ENCODE data around the gene TF. TPM values are rescaled to one million over a fixed set of nuclear protein-coding genes. Genes with fewer than 3 reads are reported as not detected.

TF gene
- total and polyA plus RNA-seq, 2 of the 8 experiments (the other 6 are each of a cell fraction or from before 2014, with no cell fraction given): 0.02 to 0.26 TPM

DNA sequence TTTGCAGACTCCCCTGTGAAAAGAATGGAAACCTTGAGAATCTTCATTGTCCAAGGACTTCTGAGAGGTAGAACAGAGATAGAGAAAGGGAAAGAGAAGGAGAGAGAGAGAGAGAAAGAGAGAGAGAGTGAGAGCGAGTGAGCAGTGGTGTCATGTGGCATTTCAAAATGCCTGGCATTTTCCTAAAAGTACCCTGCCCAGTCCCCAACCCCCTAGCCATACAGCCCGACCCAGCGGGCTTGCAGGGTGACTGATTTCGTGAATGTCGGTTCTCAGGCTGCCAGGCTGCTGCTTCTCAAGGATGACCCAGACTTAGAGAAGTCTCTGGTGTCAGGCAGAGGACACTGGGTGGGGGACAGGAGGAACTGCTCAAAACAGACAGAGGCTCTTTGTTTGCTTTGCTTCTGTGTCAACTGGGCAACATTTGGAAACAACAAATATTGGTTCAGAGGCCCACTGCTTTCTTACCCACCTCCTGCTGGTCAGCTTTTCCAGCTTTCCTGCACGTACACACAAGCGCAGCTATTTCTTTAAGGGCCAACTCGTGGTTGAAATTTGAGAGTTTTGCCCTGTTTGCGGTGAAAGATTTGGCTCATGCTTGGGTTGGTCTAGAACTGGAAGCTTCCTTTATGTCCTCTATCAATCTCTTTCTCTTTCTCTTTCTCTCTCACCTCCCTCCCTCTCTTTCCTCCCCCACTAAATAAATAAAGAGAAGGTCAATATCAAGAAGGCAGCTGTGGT is 3.7 kb upstream of the TF start:
- Histone ChIP-seq H3K4me3 (ENCODE audit: extremely low read depth in 1 of 4, insufficient read depth in 2 of 4, low read depth in 3 of 4, low read length in 4 of 4) (no peak overlapping the region), H4K20me1 (replicated peaks in 1 of 2; ENCODE audit: control insufficient read depth in 1 of 2, insufficient read depth in 2 of 2, low read length in 2 of 2) (no peaks in the 10 kb centered on the region), H4K91ac (replicated peaks; ENCODE audit: insufficient read length, low read length) (no peak overlapping the region), H2AFZ (ENCODE audit: low read length) (peak overlapping the region; percentile 88), H2AK5ac (ENCODE audit: low read depth, low read length) (no peak overlapping the region), H3K4ac (replicated peaks; ENCODE audit: insufficient read length, low read depth, low read length) (no peak overlapping the region), H3K36me3 (ENCODE audit: control insufficient read depth in 2 of 4, insufficient read depth in 4 of 4, low read length in 3 of 4) (no peaks in the 10 kb centered on the region), H3K18ac (ENCODE audit: extremely low read depth, low read length) (no peak overlapping the region), H3K9ac (replicated peaks in 1 of 4; ENCODE audit: extremely low read depth in 1 of 4, low read depth in 3 of 4, low read length in 3 of 4) (no peak overlapping the region), H2BK15ac (ENCODE audit: low read length) (no peak overlapping the region), H3K4me2 (ENCODE audit: insufficient read depth in 1 of 2, low read depth in 2 of 2, low read length in 2 of 2) (no peak overlapping the region), H3K27ac (ENCODE audit: low read depth, low read length) (no peak overlapping the region), H3K23ac (ENCODE audit: insufficient read length) (no peak overlapping the region), H2BK12ac (ENCODE audit: low read depth, low read length) (no peak overlapping the region), H2BK5ac (ENCODE audit: low read depth, low read length) (no peak overlapping the region), H3K56ac (replicated peaks; ENCODE audit: insufficient read length, low read depth, low read length) (no peak overlapping the region), H3K79me2 (ENCODE audit: control insufficient read depth in 1 of 2, insufficient read depth in 2 of 2, low read length in 2 of 2) (no peaks in the 10 kb centered on the region), H4K5ac (ENCODE audit: insufficient read length, low read depth, low read length) (no peak overlapping the region), H3K9me3 (ENCODE audit: insufficient read depth in 2 of 2, low read depth in 1 of 2, low read length in 1 of 2) (no peaks in the 10 kb centered on the region), H2BK120ac (replicated peaks; ENCODE audit: low read depth, low read length) (no peak overlapping the region), H3K14ac (ENCODE audit: insufficient read length) (no peak overlapping the region), H3K27me3 (replicated peaks in 1 of 4; ENCODE audit: control insufficient read depth in 3 of 4, extremely low read depth in 1 of 4, insufficient read depth in 3 of 4, low read length in 3 of 4) (no peaks in the 10 kb centered on the region), H4K8ac (ENCODE audit: extremely low read depth, insufficient read depth, low read length) (no peak overlapping the region; the same call in 1 of the 2 replicates), H2BK20ac (ENCODE audit: low read length) (no peak overlapping the region), H3K79me1 (ENCODE audit: low read depth, low read length) (no peaks in the 10 kb centered on the region), H3K23me2 (ENCODE audit: low read depth, low read length) (no peaks in the 10 kb centered on the region), H3K4me1 (replicated peaks in 1 of 4; ENCODE audit: control insufficient read depth in 3 of 4, insufficient read depth in 4 of 4, low read length in 3 of 4) (no peaks in the 10 kb centered on the region; a peak in 1 of 7 replicates)
- DNase-seq (ENCODE audit: low read depth in 1 of 2, low spot score in 2 of 2): no peak
- 80% methylated on average over 9 of the region's 9 CpGs; no CpG with 5 or more reads in 1 of the 2 experiments for WGBS, 2 experiments (ENCODE audit: extremely low coverage in 1 of 2, insufficient coverage in 1 of 2, insufficient read length in 1 of 2, insufficient replicate concordance in 2 of 2, low coverage in 1 of 2, low lambda C conversion rate in 2 of 2, missing lambda C conversion rate in 1 of 2)
- CTCF ChIA-PET (ENCODE audit: partially characterized antibody): interaction anchor here (0.7 to 1.3 kb wide), 3 partner anchors 10 to 78 kb away, joined by 3 read pairs; no protein-coding TSS in a partner anchor
- POLR2A ChIA-PET (ENCODE audit: partially characterized antibody): no interaction called here
- TF ChIP-seq RAD21 (IDR thresholded peaks at IDR 0.05 in 1 of 2, conservative IDR thresholded peaks at IDR 0.05 in 1 of 2; ENCODE audit: low read depth in 2 of 2, low read length in 2 of 2) (no peak), POLR2A (IDR thresholded peaks at IDR 0.05; ENCODE audit: control extremely low read depth in 1 of 2, low read depth in 2 of 2, low read length in 2 of 2) (no peak), GTF2F1 (IDR thresholded peaks at IDR 0.05; ENCODE audit: borderline replicate concordance, low read depth, low read length) (no peak), BRCA1 (IDR thresholded peaks at IDR 0.05; ENCODE audit: low read depth, low read length) (no peak), CEBPB (IDR thresholded peaks at IDR 0.05; ENCODE audit: low read depth, low read length) (no peak), SP4 (IDR thresholded peaks at IDR 0.05; ENCODE audit: low read length) (no peak), EGR1 (IDR thresholded peaks at IDR 0.05; ENCODE audit: borderline replicate concordance, low read depth, low read length) (no peak), CHD2 (IDR thresholded peaks at IDR 0.05; ENCODE audit: low read length) (no peak), YY1 (IDR thresholded peaks at IDR 0.05; ENCODE audit: low read depth, low read length) (no peak), SIN3A (conservative IDR thresholded peaks at IDR 0.05 in 1 of 2, IDR thresholded peaks at IDR 0.05 in 1 of 2; ENCODE audit: low read depth in 1 of 2, low read length in 2 of 2) (no peak)
- TF ChIP-seq, protein P1, sequence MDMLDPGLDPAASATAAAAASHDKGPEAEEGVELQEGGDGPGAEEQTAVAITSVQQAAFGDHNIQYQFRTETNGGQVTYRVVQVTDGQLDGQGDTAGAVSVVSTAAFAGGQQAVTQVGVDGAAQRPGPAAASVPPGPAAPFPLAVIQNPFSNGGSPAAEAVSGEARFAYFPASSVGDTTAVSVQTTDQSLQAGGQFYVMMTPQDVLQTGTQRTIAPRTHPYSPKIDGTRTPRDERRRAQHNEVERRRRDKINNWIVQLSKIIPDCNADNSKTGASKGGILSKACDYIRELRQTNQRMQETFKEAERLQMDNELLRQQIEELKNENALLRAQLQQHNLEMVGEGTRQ (IDR thresholded peaks at IDR 0.05; ENCODE audit: low read length): no peak
- no peak for FAIRE-seq
